ENCODE measurements around the gene SULT2A1.

DNA sequence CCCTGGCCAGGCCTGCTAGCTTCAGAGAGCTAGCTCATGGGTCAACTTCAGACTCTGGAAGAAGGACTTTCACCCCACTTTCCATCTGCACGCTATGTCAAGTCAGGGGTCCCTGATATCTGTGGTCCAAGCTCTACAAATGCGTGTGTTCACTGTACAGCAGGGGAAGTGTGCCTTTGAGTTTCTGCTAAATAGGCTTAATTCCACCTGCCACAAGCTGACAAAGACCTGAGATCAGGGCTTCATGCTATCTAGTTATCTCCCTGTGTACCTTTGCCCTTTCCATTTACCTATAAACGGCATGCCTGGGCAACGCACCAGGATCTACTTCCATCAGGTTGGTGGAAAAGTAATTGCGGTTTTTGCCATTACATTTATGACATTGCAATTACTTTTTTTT, 10.7 kb upstream of the SULT2A1 start:
- TF ChIP-seq, protein P1, sequence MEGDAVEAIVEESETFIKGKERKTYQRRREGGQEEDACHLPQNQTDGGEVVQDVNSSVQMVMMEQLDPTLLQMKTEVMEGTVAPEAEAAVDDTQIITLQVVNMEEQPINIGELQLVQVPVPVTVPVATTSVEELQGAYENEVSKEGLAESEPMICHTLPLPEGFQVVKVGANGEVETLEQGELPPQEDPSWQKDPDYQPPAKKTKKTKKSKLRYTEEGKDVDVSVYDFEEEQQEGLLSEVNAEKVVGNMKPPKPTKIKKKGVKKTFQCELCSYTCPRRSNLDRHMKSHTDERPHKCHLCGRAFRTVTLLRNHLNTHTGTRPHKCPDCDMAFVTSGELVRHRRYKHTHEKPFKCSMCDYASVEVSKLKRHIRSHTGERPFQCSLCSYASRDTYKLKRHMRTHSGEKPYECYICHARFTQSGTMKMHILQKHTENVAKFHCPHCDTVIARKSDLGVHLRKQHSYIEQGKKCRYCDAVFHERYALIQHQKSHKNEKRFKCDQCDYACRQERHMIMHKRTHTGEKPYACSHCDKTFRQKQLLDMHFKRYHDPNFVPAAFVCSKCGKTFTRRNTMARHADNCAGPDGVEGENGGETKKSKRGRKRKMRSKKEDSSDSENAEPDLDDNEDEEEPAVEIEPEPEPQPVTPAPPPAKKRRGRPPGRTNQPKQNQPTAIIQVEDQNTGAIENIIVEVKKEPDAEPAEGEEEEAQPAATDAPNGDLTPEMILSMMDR (conservative IDR thresholded peaks at IDR 0.05; ENCODE audit: low read depth, low read length): no peak
- TF ChIP-seq EZH2 (IDR thresholded peaks at IDR 0.05; ENCODE audit: low read length, unreplicated experiment): no peak

Measured in PC-3 (cell line).